Glomerular visceral epithelial cell (primary cell): ENCODE measurements around the gene TAX1BP1.

Source experiments
- DNase-seq: peaks from one replicate; pipeline ENCODE4 v3.0.0-alpha.2; 2016; ENCODE audit errors: extremely low spot score

TAX1BP1 gene

GRCh38 chr7:27739909-27740448 is at the start of gene TAX1BP1:
Gene TAX1BP1 (plus strand): TSS chr7:27740162. CDS start chr7:27748525, 8,363 bp downstream.
- DNase-seq: peak; percentile 91

GRCh38 chr7:27690649-27691048 is 49.3 kb upstream of the TAX1BP1 start:
- no peak for DNase-seq

GRCh38 chr7:27693794-27694193 is 46.2 kb upstream of the TAX1BP1 start:
- DNase-seq: no peak

- no peak for DNase-seq
Measured at GRCh38 chr7:27695096-27695495, 44.9 kb upstream of the TAX1BP1 start.

- peak; percentile 15 for DNase-seq
Measured at GRCh38 chr7:27697861-27698430, 42.0 kb upstream of the TAX1BP1 start.

- DNase-seq: no peak
Measured at GRCh38 chr7:27699751-27700150, 40.2 kb upstream of the TAX1BP1 start.

- DNase-seq: no peak
Measured at GRCh38 chr7:27700501-27700900, 39.5 kb upstream of the TAX1BP1 start.

GRCh38 chr7:27703181-27703580 is 36.8 kb upstream of the TAX1BP1 start:
- no peak for DNase-seq

- no peak for DNase-seq
Measured at GRCh38 chr7:27704422-27705199, 35.4 kb upstream of the TAX1BP1 start.

GRCh38 chr7:27705200-27705594 is 34.8 kb upstream of the TAX1BP1 start:
- no peak for DNase-seq

GRCh38 chr7:27708485-27708884 is 31.5 kb upstream of the TAX1BP1 start:
- no peak for DNase-seq

- peak; percentile 17 for DNase-seq
Measured at GRCh38 chr7:27709137-27710075, 30.6 kb upstream of the TAX1BP1 start.

- DNase-seq: no peak
Measured at GRCh38 chr7:27712217-27712616, 27.7 kb upstream of the TAX1BP1 start.

GRCh38 chr7:27714831-27715444 is 25.0 kb upstream of the TAX1BP1 start:
- no peak for DNase-seq

GRCh38 chr7:27723085-27723484 is 16.9 kb upstream of the TAX1BP1 start:
- DNase-seq: peak; percentile 24

GRCh38 chr7:27727058-27727457 is 12.9 kb upstream of the TAX1BP1 start:
- DNase-seq: no peak

- no peak for DNase-seq
Measured at GRCh38 chr7:27730112-27730511, 9.8 kb upstream of the TAX1BP1 start.

GRCh38 chr7:27734583-27734982 is 5.4 kb upstream of the TAX1BP1 start:
- DNase-seq: no peak

GRCh38 chr7:27735165-27735564 is 4.8 kb upstream of the TAX1BP1 start:
- DNase-seq: no peak

- no peak for DNase-seq
Measured at GRCh38 chr7:27735831-27736230, 4.1 kb upstream of the TAX1BP1 start.

- no peak for DNase-seq
Measured at GRCh38 chr7:27737178-27737577, 2.8 kb upstream of the TAX1BP1 start.

GRCh38 chr7:27737616-27738015 is 2.3 kb upstream of the TAX1BP1 start:
- DNase-seq: no peak
